HG03565 (cell line): Measurements from ENCODE around the gene ERVK3-1.
"Not testable (repeated sequence)": the region's sequence is repeated elsewhere in the genome, so short reads cannot be mapped to it uniquely, and the experiment has no call there.

ENCODE experiments used
- ATAC-seq: cut with Tn5 transposase; IDR thresholded peaks from one replicate; pipeline ENCODE4 v1.9.1; 2021; ENCODE audit warnings: mild to moderate bottlenecking, moderate library complexity; ENCODE audit not compliant: unreplicated experiment

Gene ERVK3-1

GRCh38 chr19:58338825-58339558 lies 33.8 kb downstream of the ERVK3-1 start:
- ATAC-seq = no peak

DNA sequence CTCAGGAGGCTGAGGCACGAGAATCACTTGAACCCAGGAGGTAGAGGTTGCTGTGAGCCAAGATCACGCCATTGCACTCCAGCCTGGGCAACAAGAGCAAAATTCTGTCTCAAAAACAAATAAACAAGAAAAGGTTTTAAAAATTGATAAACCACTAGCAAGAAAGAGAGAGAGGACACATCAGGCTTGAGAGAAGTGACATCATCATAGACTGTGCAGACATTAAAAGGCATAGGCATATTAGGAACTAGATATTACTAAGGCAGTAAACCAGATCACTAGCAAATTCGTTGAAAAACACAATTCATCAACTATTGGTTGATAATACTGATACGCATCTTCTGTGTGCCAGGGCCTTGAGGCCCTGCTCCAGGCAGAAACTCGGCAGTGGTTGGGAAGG lies 40.4 kb downstream of the ERVK3-1 start:
- no peak for ATAC-seq

- peak; percentile 74 for ATAC-seq
Measured at GRCh38 chr19:58346961-58347929, 42.1 kb downstream of the ERVK3-1 start.

GRCh38 chr19:58348080-58348479 lies 42.9 kb downstream of the ERVK3-1 start:
- ATAC-seq = not testable (repeated sequence)

GRCh38 chr19:58349590-58349989 lies 44.4 kb downstream of the ERVK3-1 start:
- ATAC-seq = no peak

GRCh38 chr19:58350001-58350861 lies 45.1 kb downstream of the ERVK3-1 start:
- no peak for ATAC-seq

DNA sequence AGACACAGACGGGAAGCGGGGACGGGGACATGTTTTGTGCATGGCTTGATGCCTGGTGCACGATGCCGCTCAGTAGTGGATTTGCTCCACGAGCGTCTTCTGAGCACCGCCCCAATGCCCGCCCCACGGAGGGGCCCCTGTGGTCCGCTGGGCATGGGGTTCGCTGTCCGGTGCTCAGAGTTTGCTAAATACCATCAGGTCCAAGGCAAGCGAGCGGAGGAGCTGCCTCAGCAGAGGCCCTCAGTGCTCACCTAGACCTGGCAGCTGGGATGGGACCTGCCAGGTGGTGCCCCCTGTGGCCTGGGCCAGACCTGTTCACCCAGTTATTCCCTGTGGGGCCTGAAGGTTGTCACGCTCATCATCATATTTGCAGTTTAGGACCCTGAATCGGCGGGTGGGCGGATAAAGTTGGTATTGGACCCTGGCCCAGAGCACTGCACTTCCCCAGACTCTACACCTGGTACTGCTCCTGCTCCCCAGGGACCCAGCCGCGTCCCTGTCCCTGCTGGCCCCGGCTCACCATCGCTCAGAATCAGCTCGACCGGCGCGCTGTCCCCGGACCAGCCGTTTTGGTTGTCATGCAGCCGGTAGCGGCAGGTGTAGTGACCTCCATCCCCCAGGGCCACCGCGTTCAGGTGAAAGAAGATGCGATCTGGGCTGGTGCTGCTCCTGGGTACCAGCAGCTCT lies 45.8 kb downstream of the ERVK3-1 start:
- no peak for ATAC-seq

GRCh38 chr19:58351558-58351878 lies 46.3 kb downstream of the ERVK3-1 start:
- no peak for ATAC-seq

GRCh38 chr19:58351990-58352755 lies 47.0 kb downstream of the ERVK3-1 start:
- no peak for ATAC-seq

DNA sequence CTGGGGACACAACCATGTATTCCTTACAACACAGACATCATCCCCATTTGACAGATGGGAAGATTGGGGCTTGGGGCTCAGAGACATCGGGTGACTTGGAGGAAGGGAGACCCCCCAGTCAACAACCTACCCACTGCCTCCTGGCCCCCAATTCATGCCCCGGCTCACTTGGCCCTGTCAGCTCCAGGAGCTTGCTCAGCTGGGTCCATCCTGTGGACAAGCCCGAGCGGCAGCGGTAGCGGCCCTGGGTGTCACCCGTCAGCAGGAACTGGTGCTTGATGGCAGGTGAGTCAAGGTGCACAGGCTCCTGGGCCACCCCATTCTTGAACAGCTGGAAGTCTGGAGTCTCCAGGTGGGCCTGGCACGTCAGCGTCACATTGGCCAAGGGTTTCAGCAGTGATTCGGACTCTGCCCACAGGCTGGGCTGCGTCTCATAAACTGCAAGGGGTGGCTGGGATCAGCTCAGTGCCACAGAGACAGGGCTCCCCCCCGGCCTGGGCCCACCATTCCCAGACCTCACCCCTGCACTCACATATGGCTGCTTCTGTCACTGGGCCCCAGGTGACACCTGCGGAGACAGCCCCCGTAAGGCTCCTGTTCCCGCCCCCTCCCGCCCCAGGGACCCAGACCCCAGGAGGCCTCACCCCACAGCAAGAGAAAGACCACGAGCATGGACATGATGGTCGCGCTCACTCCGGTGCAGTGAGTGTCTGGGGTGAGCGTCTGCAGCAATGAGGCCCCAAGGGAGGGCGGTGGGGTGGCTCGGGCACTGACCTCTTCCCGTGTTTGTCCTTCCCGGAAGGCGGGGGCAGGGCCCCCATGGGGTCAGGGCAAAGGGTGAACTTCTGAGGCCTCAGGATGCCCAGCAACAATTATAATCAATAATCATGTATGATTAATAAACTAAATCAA lies 47.8 kb downstream of the ERVK3-1 start, which contains the start of gene A1BG:
Gene A1BG (minus strand): TSS at position 733 of the 912 bp plus-strand sequence. CDS start 55 bp downstream, at position 678.
- no peak for ATAC-seq

- no peak for ATAC-seq
Measured at GRCh38 chr19:58353717-58354477, 48.7 kb downstream of the ERVK3-1 start.

DNA sequence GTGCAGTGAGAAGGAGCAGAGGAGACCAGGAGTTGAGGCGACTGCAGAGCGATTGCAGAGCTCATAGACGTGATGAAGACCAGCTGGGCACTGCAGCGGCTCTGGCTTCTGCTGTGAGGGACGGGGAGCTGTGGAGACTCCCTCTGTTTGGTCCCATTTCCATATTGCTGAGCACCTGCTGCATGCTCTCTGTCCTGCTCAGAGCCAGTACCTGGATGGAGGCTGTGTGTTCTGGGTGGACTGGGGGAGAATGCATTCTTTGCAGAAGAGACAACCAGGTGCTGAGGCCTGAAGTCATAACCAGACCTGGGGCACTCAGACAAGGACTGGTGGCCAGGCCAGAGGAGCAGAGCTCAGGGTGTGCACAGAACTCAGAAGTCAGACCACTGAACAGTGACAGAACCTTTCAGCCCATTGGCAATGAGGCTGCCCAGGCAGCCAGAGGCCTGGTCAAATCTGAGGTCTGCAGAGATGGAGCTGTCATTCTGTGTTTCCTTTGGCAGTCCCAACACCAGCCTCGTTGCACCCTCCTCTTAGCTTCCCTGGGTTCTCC lies 49.4 kb downstream of the ERVK3-1 start:
- ATAC-seq = no peak

- no peak for ATAC-seq
Measured at GRCh38 chr19:58355215-58355796, 50.1 kb downstream of the ERVK3-1 start.

GRCh38 chr19:58355908-58356765 lies 51.0 kb downstream of the ERVK3-1 start:
- no peak for ATAC-seq

- ATAC-seq = no peak
Measured at GRCh38 chr19:58356766-58357480, 51.7 kb downstream of the ERVK3-1 start.
